GM18498 (cell line): Measurements from ENCODE around the gene MINDY1.
A peak's percentile ranks its signal among the peaks of the same experiment; 100 is the strongest.

Experiments
- ATAC-seq: cut with Tn5 transposase; IDR thresholded peaks from one replicate; pipeline ENCODE4 v1.9.1; 2021; ENCODE audit warnings: mild to moderate bottlenecking, moderate library complexity; ENCODE audit not compliant: unreplicated experiment

MINDY1 gene

DNA sequence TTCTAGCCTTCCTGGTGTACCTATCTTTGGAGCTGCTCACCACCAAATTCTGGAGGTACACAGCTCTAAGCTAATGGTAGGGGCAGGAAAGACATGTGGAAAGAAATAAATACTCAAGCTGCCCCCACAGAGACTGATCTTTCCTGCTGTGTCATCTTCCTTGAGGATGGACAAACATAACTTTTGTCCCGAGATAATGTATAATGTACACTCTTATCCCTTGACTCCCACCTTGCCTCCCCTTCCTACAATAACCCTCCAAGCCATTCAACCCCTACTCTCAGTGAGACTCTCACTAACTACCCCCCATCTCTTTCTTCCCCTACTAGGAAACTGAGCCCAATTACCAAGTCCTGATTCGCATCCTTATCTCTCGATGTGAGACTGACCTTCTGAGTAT is 12.5 kb downstream of the MINDY1 start:
- no peak for ATAC-seq

- no peak for ATAC-seq
These were observed 14.1 kb downstream of the MINDY1 start for GRCh38 chr1:150992626-150993025.

- no peak for ATAC-seq
These were observed 18.8 kb downstream of the MINDY1 start for GRCh38 chr1:150987924-150988323.

DNA sequence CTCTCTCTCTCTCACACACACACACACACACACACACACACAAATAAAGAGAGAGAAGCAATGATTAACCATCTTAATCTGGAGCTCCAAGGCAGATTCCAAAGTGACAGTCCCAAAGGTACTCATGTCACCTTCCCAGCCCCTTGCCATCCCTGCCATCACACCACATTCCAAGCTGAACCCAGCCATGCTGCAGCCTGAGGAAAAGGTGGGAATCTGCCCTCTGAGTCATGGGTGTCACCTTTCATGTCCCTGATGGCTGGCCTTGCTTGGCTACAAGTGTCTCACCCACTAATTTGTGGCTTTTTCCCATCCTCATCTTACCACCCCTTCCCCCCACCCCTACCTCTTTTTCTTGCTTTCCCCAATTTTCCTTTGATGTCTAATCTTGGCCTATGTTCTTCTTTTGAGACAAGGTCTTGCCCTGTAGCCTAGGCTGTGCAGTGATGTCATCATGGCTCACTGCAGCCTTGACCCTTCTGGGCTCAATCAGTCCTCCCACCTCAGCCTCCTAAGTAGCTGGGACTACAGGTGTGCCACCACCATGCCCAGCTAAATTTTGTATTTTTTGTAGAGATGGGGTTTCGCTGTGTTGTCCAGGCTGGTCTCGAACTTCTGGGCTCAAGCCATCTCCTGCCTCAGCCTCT is 21.4 kb downstream of the MINDY1 start:
- no peak for ATAC-seq

DNA sequence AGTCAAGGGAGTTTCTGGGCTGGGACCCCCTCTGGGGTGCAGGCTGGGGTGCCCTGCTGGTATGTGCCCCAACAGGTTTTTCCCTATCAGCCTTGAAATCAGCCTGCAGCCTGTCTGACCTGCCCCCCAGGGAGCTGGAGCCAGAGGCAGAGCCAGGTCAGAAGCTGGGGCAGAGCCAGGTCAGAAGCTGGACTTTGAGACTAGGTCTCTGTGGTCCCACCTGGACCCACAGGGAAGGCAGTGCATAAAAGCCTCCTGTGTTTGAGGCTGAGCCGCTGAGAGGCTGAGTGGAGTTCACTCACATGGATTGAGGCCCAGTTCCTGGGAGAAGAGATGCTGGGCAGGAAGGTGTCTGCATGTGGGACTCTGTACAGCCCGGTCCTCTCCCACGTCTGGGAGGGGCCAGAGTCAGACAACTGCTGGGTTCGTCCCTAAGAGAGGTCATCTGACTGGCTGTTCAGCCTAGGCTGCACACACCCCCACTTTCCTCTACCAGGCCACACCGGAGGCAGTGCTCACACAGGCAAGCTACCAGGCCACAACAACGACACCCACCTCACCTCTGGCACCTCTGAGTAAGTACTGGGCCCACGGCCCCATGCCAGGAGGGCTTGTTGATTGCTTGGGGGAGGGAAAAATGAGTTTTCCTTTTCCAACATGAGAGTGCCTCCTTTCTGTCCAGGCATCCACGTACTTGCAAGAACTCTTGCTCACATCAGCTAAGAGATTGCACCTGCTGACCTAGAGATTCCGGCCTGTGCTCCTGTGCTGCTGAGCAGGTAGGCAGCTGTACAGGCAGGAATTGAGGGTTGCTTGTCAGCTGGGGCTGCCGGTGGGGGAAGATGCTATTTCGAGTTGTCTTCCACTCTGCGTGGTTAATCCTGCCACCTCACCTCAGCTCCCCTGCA is 24.6 kb downstream of the MINDY1 start, which contains the start of gene ANXA9:
TSS of gene ANXA9 (plus strand) at position 488 of the 908 bp plus-strand sequence. CDS start 814 bp downstream, outside the sequence.
- no peak for ATAC-seq

DNA sequence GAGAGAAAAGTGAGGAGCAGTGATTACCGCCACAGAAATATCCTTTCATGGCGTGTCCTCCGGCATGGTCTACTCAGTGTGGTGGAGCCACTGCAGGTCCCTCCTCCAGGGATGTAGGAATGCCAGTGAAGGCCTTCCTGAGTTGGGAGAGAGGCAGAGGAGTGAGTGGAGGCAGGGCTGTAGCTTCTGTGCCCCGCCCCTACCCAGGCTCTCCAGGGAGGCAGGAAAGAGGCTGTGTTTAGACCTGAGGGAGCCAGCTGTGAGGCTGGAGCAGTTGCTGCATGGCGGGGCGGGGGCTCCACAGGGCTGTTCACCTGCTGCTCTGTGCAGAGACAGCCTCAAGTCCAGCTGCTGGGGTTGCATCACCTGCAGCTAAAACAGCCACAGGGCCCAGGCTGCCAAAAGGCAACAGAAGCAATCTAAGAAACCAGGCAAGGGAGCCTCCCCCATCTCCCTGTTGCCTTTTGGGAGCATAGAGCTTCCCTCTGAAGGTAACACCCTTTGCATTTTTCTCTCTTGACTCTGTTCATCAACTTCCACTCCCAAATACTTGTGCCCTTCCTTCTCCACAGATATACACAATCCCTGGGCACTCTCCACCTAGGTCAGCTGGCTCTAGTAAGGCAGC is 25.4 kb downstream of the MINDY1 start:
- no peak for ATAC-seq

DNA sequence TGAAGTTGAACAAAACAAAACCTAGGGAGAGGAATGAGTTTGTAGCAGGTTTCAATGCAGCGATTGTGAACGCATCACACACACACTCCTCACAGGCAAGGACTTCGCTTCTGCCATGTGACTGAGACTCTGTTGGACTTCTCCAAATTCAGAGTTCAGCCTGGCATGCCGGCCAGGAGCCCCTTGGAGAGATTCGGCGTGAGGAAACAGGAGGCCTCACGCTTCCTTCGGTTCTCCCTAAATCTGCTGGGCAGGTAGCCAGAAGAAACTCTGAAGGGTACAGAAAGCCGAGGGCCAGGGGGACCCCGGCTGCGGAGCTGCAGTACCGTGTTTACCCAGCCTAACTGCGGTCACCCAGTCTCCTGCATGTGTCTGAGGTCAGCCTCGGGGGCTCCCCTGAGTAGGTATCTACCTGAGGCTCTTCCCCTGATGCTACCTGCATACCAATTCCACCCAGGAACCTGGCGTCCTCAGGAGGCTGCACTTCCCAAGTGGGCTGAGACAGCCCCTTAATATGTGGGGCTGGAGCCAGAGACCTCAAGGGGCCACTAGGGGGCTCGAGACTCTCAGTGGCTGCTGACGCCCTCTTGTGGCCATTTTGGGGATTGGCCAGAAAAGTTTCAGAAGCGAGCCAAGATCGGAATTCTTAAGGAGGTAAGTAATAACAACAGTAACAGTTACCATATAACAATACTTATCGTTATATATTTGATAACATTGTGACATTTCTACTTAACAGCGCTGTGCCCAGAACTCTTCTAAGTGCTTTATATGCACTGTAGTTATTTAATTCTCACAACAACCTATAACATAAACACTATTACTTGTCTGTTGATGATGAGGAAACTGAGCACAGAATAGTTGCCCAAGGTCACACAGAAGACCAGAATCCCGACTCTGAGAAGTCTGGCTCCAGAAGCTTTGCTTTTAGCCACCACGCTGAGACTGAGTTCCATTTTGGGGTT is 27.3 kb downstream of the MINDY1 start:
- ATAC-seq = peak; percentile 45

- no peak for ATAC-seq
These were observed 29.6 kb downstream of the MINDY1 start for GRCh38 chr1:150976879-150977694.

DNA sequence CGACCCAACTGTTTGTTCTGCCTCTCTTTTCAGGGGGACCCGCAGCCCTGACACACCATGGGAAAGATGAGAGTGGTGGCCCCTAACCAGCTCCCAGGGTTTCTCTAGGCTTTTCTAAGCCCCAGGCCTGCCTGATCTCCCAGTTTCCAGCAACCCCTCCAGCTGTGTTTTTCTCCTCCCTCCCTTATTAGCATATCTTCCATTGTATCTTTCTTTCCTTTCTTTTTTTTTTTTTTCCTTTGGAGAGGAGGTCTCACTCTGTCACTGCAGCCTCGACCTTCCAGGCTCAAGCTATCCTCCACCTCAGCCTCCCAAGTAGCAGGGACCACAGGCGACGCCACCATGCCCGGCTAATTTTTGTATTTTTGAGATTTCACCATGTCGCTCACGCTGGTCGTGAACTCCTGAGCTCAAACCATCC is 30.3 kb downstream of the MINDY1 start:
- no peak for ATAC-seq

DNA sequence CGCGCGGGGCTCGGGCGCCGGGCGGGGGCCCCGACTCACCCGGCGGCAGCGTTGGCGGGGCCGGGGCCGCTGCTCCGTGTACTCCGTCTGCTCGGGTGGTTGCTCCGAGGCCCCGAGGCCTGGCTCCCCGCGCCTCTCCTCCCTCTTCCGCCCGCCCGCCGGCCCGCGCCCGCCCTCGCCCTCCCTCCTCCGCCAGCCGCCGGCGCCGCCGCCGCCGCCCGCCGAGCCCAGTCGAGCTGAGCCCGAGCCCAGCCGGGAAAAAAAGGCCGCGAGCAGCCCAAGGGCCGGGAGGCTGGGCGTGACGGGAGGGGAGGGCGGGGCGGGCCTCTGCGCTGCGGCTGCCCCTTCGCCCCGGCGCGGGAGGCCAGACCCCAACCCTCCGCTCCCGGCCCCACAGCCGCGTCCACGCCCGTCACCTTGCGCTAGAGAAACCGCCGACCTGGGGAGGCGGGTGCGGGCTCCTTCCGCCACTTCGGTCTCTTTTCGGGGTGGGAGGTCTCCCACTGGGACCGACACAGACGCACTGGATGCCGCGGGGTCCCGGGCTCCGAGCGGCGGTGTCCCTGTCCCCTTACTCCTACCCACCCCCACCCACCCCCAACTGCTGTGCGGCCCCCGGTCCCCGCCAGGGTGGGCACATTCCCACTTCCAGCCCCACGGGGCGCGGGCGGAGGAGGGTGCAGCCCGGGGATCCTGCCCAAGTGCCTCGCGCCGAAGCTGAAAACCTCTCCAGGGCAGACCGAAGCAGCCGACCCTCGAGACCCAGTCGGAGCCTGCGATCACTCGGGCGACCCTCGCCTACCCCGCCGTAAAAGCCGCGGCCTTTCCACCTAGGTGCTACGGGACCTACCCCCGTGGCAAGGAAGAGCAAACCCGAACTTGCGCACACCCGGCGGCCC is 31.9 kb downstream of the MINDY1 start, which contains the start of gene CERS2:
TSS of gene CERS2 (minus strand) at position 256 of the 899 bp plus-strand sequence. CDS start 5,745 bp downstream, outside the sequence.
- peak; percentile 71 for ATAC-seq

GRCh38 chr1:150973836-150974579 is 32.7 kb downstream of the MINDY1 start:
- peak; percentile 49 for ATAC-seq

DNA sequence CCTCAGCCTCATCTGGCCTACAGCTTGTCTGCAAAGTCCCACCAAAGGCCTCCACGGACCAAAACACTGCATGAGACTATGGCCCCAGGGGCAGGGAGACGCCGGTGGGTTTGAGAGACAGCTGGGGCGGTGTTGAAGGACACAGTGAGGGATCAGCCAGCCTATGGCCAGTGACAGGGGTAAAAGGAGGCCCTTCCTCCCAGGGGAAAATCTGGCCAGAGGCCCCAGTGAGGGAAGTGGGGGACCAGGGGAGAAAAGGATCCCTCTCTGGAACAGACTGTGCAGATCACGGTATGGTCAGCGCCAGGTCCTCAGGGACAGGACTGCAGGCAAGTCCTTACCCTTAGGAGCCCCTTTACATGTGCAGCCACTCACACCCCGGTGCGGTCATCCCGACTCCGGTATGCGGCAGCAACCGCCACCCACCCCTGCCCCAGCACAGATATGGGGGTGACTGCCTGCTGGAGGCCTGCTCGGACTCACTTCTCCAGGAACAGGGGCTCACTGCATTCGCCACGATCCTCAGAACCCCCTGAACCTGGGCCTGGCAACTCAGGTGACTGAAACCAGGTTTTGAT is 33.4 kb downstream of the MINDY1 start:
- ATAC-seq = no peak

DNA sequence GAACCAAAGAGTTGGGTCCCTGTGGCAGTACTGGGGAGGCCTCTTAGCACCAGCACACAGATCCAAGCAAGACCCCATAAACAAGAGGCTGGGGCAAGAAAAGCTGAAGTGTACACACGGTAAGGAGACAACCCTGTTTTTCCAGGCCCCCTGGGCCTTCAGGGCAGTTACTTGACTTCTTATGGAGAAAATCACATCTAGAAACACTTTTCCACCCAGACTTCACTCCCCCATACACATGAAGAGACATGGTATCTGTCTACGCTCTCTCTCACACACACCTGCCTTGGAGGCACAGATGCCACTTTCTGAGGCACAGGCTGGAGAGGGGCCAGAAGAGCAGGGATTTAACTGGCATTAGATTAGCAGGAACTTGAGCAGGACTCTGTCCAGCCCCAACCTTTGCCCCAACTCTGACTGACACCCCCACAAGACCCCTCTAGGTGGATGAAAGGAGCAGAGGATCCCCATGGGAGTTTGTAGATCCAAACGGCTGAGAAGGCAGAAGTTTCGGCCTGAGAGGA is 34.2 kb downstream of the MINDY1 start:
- ATAC-seq = no peak

GRCh38 chr1:150971583-150972416 is 34.9 kb downstream of the MINDY1 start:
- no peak for ATAC-seq

DNA sequence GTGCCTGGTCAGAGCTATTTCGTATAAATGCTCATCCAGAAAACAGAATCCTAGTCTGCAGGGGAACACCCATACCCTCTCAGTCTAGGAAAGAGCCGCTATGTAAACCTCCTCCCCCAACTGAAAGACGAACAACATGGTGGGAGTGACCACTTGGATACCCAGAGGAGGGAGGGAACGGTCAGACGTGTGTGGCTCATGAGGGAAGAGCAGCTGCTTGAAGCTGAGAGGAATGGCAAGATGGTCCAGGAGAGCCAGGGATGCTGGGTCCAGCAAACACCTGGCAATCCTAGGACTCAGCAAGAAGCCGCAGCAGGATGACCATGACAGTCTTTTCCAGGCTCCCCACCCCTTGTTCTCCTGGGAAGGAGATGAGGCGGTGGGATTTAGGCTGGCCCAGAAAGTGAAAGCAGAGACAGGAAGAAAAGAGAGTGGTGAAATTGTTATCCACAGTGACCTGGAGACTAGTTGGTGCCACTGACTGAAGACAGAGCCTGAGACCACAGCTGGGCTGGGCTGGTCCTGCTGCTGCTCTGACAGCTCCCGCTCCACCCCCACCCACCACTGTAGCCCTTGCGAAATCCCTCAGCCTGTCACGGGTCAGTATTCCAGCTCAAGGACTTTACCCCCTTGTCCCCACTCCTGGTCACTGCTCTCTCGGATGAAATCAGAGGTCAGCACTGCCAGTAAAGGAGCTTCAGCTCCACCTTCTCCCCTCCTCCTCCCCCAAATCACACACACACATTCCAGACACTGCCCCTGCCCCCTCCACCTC is 35.7 kb downstream of the MINDY1 start:
- no peak for ATAC-seq
